Epithelial cell of prostate (primary cell): ENCODE measurements around the gene LKAAEAR1.

Experiments used
- DNase-seq: peaks from one replicate; pipeline ENCODE4 v3.0.0-alpha.2; 2011; ENCODE audit warnings: low read depth, low spot score
- H3K27ac ChIP-seq: fragments of 450-650 bp; 2 replicates; pipeline ENCODE4 v1.5.1; 2017; ENCODE audit warnings: mild to moderate bottlenecking

LKAAEAR1 gene

DNA sequence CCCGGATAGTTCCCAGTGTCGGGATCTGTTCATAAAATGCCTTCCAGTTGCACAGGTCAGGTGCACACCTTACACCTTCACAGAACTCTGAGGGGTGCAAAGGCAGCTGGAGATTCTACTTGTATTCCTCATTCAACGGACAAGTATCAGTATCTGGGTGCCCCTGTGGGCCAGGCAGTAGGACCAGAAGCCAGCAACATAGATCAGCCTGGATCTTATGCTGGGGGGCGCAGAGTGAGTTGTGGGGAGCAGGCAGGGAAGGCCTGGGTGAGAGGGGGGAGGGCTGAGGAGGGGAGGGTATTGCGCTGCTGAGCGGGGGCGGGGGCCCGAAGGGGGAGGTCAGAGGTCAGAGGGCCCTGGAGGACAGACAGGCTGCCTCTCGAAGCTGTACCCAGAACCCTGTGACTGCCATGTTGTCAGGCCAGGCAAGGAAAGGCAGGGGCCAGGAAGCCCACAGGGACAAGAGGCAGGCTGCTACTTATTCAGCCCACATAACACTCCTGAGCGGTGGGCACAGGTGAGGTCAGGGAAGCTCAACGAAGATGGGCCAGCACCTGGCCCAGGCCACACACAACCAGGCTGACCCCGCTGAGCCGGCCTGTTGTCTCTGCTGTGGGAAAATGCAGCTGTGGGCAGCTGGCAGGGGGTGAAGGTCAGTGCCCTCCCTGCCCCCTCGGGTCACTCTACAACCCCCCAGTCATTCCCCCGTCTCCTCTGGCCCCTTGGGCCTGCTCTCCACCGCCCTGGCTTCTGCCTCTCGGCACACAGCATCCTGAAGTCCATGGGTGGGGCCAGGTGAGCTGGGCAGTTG, 3.2 kb downstream of the LKAAEAR1 start:
- H3K27ac ChIP-seq = no peak overlapping the region
- DNase-seq = no peak

DNA sequence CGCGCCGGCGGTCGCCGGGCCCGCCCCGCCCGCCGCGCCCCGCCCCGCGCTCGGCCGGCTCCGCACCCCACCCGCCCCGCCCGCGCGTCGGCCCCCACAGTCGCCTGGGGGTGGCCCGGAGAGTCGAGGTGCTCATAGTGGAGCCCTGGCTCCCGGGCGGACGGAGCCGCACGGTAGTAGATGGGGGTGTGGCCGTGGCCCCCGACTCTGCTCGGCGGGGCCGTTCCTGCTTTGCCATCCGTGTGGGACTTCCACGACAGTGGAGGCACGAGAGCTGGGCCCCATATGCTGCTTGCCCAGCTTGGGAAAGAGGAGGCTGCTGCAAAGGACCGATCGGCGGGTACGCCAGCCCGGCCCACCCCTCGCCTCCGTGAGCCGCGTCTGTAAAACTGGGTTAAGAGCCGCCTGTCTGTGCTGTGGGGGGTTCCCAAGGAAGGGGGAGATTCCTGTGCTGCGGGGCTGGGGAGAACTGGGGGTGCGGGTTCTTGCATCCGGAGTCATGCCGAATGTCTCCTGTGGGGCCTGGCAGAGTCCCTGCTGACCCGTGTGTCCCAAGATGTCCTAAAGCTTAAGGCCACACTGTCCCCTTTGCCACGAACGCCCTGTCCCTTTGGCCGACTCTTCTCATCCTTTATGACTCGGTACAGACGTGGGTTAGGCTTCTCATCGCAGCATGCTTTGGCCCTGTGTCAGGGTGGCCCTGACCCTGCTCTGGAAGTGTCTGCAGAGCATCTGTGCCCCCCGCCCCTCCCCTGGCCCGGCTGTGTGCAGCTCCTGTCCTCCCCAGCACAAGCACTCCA, 4.0 kb downstream of the LKAAEAR1 start, which contains the start of gene OPRL1:
Gene OPRL1 (plus strand): TSS at position 70 of the 800 bp plus-strand sequence. CDS start 12,639 bp downstream, outside the sequence.
- no peak within 1 kb of the TSS for H3K27ac ChIP-seq
- DNase-seq = no peak

DNA sequence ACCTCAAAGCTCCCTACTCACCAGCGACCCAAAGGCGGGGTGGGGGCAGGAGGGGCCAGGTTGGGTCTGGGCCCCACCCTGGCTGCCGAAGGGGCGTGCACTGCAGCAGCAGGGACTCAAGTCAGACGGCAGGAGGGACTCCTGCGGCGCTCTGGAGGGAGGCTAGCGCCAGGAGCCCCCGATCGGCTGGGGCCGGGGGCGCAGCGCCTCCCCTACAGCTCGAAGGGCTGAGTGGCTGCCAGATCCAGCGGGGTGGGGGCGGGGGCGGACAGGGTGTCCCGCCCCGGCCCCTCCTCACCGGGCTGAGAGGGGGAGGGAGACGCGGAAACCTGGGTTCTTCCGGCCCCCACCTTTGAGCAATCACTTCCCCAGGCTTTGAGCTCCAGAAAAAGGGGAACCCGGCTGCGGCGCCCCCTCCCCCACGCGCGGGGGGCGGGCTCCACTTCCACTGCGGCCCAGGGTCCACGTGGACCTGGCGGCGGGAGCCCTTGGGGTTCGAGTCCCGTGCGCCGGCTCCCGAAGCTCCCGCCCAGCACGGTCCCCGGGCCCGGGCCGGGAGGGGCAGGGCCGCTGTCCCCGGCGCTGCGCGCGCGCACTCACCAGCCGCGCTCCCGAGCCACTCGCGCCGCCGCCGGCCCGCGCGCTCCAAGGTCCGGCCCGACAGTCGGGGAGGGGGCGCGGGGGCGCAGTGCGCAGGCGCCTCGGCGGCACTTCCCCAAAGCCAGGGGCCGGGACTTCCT, 4.8 kb downstream of the LKAAEAR1 start, which contains the start of gene RGS19:
Gene RGS19 (minus strand): TSS at position 246 of the 740 bp plus-strand sequence. CDS start 2,632 bp downstream, outside the sequence.
- H3K27ac ChIP-seq = no peak within 1 kb of the TSS
- no peak for DNase-seq

DNA sequence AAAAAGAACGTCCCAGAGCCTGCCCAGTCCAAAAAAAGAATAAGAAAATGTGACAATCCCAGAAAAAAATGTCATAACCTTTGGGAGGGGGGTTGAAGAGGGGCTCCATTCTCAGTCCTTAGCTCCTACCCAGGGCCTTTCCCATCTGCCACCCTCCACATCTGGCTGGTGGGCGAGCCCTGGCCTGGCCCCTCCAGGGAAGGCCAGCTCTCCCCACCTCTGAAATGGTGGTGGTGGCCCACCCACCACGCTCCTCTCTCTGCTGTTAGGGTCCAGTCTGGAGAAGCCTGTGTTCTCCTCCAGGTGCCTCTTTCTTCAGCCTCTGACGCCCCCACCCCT, 5.3 kb downstream of the LKAAEAR1 start:
- DNase-seq = no peak
- H3K27ac ChIP-seq = no peak overlapping the region

DNA sequence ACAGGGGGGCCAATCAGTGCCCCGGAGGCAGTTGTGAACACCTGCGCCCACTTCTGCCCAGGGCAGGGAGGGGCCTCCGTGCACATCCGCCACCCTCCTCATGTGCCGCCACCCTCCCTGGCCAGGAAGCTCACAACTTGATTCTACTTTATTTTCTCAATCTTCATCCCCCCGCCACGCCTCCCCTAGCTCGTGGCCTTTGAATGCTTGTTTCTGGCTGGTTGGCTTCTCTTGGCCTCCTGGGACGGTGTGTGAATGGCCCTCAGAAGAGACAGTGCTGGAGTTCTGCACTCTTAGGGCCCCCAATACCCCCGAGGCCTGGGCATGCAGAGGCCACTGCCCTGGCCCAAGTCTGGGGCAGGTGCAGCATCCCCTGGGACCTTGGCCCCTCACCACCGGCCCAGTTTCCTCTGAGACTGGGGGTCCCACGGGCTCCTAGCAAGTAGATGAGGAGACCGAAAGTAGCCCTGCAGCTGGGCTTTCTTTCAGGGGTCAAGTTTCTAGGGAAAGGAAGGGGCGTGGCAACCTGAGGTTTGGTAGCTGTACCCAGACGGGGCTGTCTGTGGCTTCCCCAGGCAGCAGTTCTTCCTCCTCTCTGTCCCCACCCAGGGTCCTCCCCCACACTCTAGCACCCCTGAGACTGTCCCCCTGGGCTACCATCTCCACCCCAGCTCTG, 6.2 kb downstream of the LKAAEAR1 start:
- H3K27ac ChIP-seq = no peak overlapping the region
- DNase-seq = no peak

DNA sequence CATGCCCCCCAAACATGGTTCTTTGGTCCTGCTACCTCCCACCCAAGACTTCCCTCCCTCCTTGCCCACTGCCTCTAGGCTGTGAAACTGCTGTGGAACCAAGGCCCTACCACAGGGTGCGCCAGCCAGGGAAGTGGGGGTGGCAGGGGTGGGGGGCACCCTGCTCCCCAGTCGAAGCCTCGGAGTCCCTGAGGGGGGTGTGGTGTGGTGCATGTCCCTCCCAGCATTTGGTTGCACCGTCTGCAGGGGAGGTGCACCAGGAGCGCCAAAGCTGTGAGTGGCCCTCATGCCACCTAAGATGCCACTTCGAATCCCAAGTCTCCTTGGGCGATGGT, 6.7 kb downstream of the LKAAEAR1 start:
- DNase-seq = no peak
- no peak overlapping the region for H3K27ac ChIP-seq

DNA sequence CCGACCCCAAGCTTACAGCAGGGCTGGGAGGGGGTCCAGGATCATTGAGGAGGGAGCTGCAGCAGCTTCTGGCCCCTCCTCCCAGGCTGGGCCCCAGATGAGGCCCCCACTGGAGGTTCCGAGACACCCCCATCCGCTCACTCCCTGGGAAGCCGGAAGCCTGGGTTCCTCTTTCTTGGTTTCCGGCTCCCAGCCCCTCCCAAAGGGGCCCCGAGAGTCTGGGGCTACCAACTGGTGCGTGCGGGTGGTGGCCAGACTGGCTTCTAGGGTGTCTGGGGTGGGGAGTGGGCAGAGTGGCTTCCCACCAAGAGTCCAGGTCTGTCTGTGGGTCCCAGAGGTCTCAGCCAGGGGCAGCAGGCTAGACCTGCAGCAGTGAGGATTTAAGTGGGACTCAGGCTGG, 7.1 kb downstream of the LKAAEAR1 start:
- DNase-seq = no peak
- H3K27ac ChIP-seq = no peak overlapping the region

DNA sequence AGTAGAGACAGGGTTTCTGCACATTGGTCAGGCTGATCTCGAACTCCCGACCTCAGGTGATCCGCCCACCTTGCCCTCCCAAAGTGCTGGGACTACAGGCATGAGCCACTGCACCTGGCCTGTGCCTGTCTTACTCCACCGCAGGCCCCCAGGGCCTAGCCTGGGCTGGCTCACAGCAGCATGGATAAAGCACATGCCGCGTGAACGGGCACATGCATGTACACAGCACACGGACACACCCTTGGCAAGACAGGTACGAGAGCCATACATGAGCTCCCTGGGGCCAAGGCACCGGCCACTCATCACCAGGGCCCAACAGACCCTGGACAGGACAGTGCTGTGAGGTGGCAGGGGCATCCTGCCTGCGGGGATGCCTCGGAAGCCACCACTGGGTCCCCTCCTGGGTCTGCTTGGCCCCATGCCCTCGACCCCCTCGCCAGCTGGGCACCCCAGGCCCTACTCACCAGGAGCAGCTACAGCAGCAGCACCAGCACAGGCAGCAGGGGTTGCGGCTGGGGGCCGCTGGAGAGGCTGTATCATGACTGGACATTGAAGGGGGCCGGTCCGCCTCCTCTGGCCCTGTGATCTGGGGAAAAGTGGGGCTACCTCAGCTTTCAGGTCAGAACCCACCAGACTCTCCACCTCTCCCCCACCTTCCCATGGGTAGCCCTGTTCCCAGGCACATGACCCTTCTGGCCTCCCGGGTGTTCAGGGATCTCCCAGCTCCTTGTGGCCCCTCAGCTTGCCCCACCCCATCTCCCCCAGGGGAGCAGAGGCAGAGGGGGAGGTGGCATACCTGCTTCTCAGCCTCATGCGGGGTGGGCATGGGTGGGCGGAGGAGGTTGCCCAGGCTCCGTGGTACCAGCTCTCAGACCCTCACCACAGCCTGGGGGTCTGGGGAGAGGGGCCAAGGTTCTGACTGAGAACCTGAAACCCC, 7.9 kb downstream of the LKAAEAR1 start:
- H3K27ac ChIP-seq = no peak overlapping the region

DNA sequence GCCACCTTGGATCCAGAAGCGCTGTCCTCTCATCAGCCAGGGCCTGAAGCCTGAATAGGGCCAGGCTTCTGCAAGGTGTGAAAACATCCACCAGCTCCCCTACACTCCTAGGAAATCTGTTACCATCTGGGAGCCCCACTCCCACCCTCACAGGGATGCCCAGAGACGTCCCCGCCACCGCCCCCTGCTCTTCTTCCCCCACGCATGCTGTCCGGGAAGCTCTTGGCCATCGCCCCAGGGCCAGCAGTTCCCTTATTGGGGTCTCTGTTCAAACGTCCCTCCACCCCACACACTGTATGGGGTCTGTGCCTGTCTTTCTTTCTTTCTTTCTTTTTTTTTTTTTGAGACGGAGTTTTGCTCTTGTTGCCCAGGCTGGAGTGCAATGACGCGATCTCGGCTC, 8.6 kb downstream of the LKAAEAR1 start:
- no peak overlapping the region for H3K27ac ChIP-seq
- no peak for DNase-seq

More for the DNA sequence above, 7.9 kb downstream of the LKAAEAR1 start:
- no peak for DNase-seq

DNA sequence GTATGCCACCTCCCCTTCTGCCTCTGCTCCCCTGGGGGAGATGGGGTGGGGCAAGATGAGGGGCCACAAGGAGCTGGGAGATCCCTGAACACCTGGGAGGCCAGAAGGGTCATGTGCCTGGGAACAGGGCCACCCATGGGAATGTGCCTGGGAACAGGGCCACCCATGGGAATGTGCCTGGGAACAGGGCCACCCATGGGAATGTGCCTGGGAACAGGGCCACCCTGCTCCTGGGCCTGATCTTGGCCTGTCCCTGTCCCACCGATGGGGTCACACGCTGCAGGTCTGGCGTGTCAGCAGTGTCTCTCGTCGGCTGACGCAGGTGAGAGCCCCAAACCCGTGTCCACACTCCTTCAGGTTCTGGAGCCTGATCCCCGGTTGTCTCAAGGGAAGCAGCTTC, 9.2 kb downstream of the LKAAEAR1 start:
- no peak for DNase-seq
- no peak overlapping the region for H3K27ac ChIP-seq

DNA sequence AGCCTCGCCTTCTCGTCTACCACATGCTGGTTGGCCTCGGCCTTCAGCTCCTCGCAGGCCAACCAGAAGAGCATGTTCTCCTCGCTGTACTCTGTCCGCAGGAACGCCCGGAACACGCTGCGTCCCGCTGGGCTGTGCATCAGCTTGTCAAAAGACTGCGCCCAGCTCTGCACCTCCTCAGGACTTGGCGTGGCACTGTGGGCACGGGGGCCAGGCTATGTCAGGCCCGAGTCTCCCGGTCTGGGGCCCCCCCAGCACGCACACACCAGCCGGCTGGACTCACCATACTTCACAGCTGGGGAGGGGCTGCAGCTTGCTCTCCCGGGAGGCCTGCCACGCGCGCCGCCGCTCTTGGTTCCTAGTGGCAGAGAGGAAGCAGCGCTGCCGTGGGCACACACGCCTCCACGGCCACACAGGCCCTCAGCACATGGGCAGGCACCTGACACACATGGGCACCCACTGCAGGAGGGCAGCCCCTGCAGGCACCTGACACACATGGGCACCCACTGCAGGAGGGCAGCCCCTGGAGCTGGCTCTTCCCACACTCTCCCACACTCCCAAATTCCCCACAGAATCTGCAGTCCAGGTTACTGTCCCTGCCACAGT, 9.9 kb downstream of the LKAAEAR1 start:
- H3K27ac ChIP-seq = no peak overlapping the region
- DNase-seq = no peak

DNA sequence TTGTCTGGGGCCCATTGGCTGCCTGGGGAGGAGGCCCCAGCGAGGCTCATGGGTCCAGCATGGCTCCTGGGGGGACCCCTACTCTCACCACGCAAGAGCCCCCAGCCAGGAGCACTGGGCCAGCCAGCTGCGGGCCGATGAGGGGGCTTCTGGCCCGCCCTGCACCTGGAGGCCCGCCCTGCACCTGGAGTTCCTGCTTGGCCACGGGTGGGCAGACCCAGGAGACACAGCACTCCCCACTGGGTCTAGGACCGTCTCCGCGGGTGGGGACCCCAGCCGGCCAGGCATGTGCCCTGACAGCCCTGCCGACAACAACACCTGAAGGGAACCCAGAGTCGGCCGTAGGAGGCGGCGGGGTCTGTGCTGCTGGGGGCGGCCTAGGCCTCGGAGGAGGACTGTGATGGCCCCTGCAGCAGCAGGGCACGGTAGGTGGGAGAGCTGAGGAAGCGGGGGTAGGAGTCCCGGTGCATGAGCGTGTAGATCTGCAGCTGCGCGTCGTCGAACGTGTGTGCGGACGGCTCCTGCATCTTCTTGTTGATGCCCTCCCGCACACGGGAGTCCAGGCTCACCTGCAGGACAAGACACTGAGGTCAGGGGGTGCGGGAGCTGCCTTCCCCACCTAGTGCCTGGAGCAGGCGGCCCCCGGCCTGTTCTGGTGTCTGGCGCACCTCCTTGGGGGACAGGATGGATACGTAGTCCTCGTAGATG, 10.6 kb downstream of the LKAAEAR1 start:
- DNase-seq = no peak

DNA sequence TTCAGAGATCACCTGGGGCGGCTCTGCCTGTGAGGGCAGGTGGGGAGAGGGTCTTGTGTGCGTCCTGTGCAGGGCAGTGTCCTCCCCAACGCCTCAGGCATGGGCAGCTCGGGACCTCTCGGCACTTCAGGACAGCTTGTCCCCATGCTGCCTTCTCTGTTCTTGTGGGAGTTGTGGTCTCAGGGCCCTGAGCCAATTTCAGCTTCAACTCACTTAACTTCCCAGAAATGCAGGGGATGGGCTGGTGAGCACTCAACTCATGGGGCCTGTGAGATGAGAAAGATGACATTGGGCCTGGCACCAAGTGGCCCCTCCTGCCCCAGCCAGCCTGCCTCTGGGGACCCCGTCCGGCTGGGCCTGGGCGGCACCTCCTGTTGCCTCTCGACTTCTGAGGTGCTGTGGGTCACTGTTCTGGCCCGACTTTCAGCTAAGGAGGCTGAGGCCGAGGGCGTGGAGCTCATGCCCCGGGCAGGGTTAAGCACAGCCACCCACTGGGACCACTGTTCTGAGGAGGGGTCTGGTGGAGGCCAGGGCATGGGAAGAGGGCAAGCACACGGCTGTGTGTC, 11.6 kb downstream of the LKAAEAR1 start:
- DNase-seq = no peak
- H3K27ac ChIP-seq = no peak overlapping the region

More for the DNA sequence above, 10.6 kb downstream of the LKAAEAR1 start:
- no peak overlapping the region for H3K27ac ChIP-seq

DNA sequence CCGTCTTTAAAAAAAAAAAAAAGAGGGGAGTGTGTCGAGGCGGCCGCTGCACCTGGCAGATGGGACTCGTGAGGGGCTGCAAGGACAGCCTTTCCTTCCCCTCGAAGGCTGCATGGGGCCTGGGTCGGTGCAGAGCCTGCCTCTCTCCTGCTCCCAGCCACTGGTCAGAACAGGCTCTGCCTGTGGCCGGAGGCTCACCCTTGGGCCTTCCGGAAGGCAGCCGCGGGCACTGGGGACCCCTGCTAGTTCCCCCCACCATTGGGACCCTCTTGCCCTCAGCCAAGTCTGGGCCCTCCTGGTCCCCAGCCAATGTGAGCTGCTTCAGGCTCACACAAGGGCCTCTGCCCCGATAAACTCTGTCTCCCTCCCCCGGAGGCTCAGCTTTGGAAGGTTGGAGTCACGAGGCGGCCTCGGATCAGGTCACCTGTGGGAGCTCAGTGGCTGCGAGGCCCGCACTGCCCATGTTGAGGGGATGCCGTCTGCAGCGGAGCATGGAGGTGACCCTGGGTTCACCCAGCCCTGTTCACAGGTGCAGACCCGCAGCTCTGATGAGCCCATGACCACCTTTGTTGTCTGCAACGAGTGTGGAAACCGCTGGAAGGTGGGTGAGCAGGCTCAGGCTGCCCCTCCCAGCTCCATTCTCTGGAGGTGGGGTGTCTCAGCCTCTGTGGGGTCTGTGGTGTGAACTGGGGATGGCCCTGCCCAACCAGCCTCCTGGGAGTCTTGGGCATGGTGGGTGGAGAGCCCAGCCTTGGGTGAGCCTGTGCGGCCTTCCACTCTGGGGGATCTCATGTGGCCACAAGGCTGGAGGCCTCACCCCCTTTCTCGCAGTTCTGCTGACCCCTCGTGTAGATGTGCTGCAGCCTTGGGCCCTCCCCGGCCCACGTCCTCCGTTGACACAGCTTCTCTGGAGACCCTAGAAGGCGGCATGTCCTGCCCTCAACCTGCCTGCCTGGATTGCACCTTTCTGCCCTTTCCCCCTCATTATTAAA, 12.6 kb downstream of the LKAAEAR1 start:
- no peak overlapping the region for H3K27ac ChIP-seq
- no peak for DNase-seq

DNA sequence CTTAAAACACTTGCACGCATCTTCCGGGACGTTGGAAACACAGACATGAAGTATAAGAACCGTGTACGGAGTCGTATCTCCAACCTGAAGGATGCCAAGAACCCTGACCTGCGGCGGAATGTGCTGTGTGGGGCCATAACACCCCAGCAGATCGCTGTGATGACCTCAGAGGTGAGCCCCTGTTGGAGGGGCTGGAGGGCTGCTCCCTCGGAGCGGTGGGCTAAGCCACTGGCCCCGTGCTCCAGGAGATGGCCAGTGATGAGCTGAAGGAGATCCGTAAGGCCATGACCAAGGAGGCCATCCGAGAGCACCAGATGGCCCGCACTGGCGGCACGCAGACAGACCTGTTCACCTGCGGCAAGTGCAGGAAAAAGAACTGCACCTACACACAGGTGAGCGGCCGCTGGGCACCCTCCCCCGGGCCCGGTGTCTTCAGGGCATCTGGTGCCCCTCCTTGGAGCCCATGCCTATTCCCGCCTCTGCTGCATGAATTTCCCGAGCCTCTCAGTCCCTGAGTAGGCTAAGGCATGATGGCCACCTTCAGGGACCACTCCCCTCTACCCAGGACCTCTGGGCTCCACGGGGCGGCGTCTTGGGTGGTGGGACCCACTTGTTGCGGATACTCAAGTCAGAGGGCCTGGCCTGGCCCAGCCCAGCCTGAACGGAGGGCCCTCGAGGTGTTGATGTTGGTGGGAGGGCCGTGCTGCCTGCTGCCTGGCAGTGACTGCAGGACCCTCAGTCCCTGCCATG, 13.8 kb downstream of the LKAAEAR1 start:
- H3K27ac ChIP-seq = no peak overlapping the region
- no peak for DNase-seq
